GM12801 (cell line): Measurements from ENCODE around the gene C11orf52.

ENCODE experiments used
- TF ChIP-seq, protein P1 (sequence below): IDR thresholded peaks from one replicate; pipeline ENCODE4 v1.5.1; 2011; ENCODE audit warnings: control low read depth; ENCODE audit not compliant: insufficient read length; ENCODE audit errors: extremely low read depth

Gene C11orf52

DNA sequence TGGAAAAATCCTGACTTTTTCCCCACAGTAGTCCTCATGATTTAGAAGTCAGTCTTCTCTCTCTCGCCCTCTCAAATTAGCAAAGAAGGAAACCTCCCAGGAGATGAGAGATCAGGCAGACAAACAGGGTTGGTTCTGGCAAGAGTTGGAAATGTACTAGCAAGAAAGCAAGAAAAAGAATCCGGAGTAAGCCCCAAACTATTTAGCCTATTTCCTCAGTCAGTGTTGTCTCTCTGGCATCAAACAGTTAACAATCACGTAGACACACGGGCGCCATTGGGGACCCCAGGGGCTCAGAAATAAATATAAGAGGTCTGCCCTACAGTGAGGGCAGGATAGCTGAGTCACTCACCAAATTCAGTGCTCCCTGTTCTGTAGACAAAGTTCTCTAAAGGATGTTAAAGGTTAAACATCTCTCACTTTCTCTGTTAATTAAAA, 4.7 kb downstream of the C11orf52 start:
- TF ChIP-seq, protein P1, sequence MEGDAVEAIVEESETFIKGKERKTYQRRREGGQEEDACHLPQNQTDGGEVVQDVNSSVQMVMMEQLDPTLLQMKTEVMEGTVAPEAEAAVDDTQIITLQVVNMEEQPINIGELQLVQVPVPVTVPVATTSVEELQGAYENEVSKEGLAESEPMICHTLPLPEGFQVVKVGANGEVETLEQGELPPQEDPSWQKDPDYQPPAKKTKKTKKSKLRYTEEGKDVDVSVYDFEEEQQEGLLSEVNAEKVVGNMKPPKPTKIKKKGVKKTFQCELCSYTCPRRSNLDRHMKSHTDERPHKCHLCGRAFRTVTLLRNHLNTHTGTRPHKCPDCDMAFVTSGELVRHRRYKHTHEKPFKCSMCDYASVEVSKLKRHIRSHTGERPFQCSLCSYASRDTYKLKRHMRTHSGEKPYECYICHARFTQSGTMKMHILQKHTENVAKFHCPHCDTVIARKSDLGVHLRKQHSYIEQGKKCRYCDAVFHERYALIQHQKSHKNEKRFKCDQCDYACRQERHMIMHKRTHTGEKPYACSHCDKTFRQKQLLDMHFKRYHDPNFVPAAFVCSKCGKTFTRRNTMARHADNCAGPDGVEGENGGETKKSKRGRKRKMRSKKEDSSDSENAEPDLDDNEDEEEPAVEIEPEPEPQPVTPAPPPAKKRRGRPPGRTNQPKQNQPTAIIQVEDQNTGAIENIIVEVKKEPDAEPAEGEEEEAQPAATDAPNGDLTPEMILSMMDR, result no peak

DNA sequence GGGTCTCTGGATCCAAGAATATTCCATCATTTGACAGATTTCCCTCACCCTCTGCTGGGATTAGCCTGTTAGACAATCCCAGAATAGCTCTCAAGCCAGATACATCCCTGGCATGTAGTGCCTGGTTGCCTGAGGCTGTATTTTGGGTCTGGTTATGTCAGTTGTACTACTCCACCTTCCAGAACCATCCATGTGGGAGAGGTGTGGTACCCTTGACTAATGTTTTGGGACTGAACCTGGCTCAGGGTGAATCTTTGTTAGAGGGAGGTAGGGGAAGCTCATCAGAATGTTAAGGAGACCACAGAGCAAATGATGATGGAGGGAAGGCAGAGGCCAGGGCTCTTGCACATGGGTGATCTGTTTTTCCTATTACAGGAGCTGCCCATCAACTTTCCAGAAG, 5.2 kb downstream of the C11orf52 start:
- TF ChIP-seq, protein P1, result no peak

DNA sequence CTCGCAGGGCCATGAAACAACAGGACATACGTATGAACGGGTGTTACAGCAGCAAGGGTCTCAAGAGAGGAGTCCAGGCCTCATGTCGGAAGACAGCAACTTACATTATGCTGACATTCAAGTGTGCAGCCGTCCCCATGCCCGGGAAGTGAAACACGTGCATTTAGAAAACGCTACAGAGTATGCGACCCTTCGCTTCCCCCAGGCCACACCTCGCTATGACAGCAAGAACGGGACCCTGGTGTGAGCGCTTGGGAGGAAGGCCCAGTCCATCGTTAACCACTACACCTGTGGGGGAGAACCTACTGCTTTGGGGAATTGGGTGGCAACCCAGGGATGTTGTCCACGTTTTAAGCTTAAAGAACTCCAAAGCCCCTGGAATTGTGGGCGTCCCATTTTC, 7.2 kb downstream of the C11orf52 start:
- TF ChIP-seq, protein P1, result no peak

DNA sequence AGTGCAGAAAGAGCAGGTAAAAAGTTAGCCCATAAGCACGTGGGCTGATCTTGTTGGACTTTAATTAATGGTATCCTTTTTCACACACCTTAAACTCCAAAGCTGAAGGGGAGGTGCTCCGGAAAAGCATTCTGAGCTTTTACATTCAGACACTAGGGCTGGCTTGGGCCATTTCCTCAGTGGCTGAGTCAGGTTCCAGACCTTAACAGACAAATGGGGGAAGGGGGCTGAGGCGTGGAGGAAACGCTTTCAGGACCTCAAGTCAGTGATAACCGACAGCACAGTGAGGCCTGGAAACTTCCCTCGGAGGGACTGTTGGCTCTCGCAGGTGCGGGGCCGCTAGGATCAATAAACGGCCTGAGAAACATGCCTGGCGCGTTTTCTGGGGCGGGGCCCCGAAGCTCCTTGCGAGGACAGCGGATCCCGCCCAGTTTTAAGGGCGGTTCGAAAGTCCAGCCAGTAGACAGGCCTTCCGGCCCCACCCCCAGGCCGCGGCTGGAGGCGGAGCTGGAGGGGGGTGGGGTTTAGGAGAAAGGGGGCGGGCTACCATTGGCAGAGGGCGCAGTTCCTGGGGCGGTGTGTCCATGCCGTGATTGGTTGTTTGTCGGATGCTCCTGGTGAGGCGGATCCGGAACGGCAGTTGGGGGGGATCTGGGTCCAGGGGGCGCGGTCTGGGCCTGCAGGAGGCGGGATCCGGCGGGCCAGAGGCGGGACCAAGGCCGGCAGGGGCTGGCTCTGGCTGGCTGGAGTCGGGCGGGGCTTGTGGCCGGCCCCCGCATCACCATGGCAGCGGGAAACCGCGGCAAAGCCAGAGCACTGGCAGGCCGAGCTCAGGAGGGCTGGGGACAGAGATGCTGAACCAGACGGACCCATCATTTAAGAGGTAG, 8.0 kb downstream of the C11orf52 start:
- TF ChIP-seq, protein P1, result no peak

DNA sequence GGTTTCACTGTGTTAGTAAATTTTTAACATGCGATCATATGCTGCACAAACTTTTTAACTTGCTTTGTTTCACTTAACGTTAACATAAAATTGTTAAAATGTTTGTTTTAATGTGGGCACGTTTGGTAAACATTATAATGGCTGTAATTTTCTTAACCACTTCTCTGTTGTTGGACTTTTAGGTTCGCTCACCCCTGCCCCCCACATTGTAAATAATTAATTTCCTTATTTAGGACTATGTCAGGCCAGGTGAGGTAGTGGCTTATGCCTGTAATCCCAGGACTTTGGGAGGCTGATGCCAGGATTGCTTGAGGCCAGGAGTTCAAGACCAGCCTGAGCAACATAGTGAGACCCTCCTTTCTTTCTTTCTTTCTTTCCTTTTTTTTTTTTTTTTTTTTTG, 11.8 kb downstream of the C11orf52 start:
- TF ChIP-seq, protein P1, result no peak

DNA sequence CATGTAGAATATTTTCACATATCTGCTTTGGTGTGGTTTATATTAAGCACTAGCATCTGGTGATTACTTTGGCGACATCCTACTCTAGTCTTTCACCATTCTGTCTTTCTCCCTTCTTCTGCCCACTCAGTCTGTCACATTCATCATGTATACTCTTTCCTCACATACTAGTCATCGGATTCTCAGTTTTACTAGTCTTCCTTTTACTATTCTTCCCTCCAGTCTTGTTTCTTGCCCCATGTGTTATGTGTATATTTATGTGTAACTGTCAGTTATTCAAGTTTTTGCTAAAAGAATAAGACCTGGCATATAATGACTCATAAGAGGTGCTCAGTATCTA, 13.9 kb downstream of the C11orf52 start:
- TF ChIP-seq, protein P1, result no peak

DNA sequence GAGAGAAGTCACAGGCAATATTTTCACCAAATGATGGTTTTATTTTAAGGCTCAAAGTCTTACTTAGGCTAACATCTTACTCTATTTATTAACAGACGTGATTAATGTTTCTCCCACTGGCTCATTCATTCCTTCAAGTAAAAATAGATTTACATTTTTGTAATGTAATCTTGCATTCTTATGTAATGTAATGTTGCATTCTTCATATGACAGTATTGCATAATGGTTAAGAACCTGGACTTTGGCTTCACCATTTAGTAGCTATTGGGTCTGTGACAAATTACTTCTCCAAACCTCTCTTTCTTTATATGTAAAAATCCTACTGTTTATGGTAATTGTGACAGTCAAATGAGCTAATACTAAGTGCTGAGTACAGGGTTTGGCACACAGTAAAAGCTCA, 15.2 kb downstream of the C11orf52 start:
- TF ChIP-seq, protein P1, result no peak

DNA sequence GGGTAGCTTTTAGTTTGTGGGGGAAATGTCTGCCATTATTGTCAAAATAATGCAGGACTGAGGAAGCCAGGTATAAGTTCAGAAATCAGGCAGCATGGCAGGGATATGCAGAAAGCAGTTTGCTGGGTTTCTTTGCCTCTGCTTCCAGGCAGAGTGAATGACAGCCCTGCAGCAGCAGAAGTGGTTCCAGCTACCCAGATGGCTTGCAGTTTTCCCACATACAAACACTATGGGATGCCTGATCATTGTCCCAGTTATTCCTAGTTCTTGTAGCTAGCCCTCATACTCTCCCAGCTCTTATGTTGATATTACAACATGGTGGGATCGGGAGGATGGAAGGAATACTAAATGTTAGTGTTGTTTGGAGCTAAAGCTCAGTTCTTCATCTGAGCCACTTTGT, 15.6 kb downstream of the C11orf52 start:
- TF ChIP-seq, protein P1, result no peak
